Measurements from ENCODE around the gene AZGP1.

DNA sequence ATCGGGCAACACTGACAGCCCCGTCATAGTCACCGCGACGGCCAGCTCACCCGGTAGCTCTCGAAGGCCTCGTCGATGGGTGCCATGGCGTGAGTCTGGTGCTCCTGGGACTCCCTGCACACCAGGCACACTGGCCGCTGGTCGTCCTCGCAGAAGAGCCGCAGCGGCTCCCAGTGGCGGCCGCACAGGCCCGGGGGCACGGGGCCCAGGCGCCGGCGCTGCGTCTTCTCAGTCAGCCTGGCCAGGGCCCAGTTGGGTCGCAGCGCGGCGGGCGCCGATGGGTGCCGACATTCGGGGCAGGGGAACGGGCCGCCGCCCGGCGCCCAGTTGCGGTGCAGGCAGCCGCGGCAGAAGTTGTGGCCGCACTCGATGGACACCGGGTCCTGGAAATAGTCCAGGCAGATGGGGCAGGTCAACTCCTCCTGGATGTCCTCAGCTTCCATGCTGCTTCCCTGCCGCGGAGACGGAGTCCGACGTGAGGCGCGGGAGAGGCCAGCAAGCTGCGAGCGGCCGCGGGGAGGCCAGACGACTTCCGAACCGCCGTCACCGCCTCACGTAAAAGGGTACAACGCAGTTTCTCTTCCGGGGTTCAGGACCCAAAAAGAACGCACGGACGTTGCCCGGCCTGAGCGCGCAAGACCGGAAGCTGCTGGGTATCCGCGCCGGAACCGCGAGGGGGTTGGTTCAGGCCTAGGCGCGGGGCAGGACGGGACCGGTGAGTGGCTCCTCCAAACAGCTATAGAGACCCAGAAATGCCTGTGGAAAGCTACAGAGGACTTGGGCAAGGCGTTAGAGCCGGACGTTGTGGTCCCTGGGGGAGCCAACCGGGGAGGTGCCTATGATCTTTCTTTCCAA, 56.6 kb downstream of the AZGP1 start, which contains the start of gene TRIM4:
- TF ChIP-seq, protein P1, sequence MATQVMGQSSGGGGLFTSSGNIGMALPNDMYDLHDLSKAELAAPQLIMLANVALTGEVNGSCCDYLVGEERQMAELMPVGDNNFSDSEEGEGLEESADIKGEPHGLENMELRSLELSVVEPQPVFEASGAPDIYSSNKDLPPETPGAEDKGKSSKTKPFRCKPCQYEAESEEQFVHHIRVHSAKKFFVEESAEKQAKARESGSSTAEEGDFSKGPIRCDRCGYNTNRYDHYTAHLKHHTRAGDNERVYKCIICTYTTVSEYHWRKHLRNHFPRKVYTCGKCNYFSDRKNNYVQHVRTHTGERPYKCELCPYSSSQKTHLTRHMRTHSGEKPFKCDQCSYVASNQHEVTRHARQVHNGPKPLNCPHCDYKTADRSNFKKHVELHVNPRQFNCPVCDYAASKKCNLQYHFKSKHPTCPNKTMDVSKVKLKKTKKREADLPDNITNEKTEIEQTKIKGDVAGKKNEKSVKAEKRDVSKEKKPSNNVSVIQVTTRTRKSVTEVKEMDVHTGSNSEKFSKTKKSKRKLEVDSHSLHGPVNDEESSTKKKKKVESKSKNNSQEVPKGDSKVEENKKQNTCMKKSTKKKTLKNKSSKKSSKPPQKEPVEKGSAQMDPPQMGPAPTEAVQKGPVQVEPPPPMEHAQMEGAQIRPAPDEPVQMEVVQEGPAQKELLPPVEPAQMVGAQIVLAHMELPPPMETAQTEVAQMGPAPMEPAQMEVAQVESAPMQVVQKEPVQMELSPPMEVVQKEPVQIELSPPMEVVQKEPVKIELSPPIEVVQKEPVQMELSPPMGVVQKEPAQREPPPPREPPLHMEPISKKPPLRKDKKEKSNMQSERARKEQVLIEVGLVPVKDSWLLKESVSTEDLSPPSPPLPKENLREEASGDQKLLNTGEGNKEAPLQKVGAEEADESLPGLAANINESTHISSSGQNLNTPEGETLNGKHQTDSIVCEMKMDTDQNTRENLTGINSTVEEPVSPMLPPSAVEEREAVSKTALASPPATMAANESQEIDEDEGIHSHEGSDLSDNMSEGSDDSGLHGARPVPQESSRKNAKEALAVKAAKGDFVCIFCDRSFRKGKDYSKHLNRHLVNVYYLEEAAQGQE (IDR thresholded peaks at IDR 0.05; ENCODE audit: low read depth): no peak
- TF ChIP-seq CREB1 (IDR thresholded peaks at IDR 0.05; ENCODE audit: low read depth) (0 out of 2 replicates have a peak, but pooled peaks have one; percentile 16), CEBPB (IDR thresholded peaks at IDR 0.05) (no peak), EP300 (IDR thresholded peaks at IDR 0.05; ENCODE audit: borderline replicate concordance) (no peak), EGR1 (IDR thresholded peaks at IDR 0.05) (no peak; the same call in 1 of the 2 replicates), ZBTB7A (IDR thresholded peaks at IDR 0.05; ENCODE audit: low read depth) (no peak)

Data from Ishikawa (cell line).